Stimulated activated CD4-positive, alpha-beta T cell treated with anti-CD3 and anti-CD28 coated beads, Interleukin-15, amount 100 ng/mL, for 48 hours (primary cell): ENCODE measurements around the gene DNAI2.

Experiments used
- DNase-seq, 2 donors: peaks; one replicate each; pipeline ENCODE4 v3.0.0-alpha.2; 2020; ENCODE audit warnings: low read depth in 2 of 2

The DNAI2 gene

DNA sequence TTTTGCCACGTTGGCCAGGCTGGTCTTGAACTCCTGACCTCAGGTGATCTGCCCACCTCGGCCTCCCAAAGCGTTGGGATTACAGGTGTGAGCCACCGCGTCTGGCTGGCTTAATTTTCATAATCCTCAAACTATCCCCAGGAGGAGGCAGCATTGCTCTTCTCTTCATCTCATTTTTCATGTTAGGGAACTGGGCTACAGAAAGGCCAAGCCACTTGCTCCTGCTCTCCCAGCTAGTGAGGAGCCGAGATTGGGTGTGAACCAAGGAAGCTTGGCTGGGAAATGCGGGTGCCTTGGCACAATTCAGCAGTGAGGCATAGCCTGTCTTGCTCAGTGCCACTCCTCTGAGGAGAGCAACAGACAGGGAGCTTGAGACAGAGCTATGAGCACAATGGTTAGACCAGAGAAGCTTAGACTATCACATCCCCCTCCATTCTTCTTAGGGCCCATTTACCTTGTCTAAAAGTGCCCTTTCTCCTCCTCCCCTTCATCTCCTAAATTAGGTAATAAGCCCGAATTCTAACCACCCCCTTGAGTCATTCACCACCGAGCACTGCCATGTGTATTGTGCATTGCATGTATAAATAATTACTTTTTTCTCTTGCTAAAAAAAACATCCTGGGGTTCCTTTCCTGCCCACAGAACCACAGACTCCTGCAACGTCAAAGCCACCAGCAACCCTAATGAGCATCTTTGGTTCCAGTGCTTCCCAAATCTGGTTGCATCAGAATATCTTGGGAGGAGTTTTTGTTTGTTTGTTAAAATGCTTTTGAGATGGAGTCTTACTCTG, 32.0 kb downstream of the DNAI2 start:
- no peak for DNase-seq

DNA sequence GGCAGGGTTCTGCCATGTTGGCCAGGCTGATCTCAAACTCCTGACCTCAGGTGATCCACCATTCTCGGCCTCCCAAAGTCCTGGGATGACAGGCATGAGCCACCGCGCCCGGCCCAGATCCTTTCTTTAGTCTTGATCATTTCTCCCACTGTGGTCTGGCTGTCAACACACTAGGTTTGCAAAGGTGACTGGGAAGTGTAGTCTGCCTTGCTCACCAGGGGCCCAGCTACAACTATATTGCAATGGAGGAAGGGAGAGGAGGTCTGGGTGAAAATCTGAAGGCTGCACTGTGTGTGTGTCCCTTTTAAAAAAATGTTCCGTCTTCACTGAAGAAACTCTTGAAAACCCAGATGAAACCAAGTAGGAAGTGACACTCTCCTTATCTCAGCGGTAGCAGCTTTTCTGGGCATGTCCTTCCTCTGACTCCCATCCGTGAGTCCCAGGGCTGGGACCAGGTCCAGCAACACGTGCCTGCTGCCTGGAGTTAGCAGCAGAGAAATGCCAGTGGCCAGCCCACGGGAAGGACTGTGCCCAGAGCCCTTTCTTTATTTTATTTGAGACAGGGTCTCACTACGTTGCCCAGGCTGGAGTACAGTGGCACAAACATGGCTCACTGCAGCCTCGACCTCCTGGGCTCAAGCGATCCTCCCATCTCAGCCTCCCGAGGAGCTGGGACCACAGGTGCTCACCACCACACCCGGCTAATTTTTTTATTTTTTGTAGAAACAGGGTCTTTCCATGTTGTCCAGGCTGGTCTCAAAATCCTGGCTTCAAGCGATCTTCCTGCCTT, 34.1 kb downstream of the DNAI2 start:
- no peak for DNase-seq

DNA sequence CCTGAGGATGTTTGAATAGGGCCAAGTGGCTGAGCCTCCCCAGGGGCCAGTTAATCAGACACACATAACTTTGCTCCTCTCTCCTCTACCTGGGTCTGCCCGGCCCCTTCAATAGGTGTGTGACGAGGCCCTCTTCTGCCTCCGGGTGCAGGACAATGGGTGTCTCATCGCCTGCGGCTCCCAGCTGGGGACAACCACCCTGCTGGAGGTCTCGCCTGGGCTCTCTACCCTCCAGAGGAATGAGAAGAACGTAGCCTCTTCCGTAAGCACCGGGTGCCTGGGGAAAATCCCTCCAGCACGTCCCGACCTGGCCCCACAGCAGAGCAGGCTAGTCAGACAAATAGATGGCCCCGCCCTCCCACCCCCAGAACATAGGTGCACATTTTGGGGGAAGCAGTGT, 35.9 kb downstream of the DNAI2 start:
- no peak for DNase-seq

DNA sequence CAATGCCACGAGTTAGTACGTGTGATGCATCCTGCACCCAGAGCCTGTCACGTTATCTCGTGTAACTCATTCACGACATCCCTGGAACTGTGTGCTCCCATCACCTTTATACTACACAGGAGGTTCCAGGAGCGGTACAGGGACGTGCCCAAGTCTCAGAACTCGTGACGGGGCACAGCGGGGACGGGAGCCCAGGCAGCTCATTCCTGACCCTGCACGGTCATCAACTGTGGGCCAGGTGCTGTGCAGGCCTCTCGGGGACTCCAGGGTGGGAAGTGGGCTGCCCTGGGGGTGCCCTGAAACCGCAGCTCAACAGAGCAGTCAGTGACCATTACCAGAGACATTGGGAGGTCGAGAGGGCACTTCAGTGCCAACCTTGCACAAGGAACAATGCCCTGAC, 40.8 kb downstream of the DNAI2 start:
- DNase-seq: no peak

DNA sequence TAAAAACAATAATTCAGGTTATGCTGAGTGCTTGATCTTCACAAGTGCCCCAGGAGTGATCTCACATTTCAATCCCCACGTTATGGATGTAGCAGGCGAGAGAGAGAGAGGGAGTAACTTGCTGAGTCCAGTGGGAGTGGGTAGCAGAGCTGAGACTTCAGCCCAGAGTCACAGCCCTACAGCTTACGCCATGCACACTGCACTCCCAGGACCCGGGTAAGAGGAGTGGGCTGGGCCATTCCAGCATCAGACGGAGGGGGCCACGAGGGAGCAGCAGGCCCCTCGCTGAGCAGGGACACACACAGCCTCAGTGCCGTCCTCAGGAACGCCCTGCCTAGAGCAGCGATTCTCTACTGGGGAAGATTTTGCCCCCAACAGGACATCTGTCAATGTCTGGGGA, 42.2 kb downstream of the DNAI2 start:
- DNase-seq: no peak

DNA sequence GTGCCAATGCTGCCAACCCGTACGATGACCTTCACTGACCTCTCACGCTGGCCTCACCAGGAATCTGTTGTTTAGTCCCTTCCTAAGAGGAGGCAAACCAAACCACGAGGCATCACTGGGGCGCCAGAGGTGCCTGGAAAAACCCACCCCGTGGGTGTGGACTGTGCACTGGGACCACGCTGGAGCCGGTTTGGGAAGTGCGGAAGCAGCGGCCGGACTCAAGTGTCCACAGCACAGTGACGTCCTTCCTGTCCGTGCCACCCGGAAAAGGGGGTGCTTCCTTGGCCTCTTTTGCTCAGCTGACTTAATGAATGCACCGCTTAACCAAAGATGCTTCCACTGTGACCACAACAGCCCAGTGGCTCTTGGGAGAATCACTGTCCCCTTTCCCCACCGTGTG, 43.0 kb downstream of the DNAI2 start:
- DNase-seq: no peak

DNA sequence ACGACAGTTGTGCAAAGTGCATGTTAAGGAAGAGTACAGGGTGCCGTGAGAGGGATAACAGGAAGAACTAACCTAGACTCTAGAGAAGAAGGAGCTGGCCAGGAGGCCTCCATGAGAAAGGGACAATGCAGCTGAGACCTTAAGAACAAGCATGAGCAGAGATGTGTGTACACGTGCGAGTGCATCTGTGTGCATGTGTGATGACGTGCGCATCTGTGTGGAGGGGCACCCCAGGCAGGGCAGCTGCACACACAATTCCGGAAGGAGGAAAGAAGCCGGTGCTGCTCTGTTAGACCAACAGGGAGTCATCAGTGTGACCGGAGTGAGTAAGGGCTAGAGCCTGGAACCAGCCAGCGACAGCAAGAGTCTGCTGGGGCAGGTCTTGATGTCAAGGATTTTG, 44.4 kb downstream of the DNAI2 start:
- DNase-seq: no peak

DNA sequence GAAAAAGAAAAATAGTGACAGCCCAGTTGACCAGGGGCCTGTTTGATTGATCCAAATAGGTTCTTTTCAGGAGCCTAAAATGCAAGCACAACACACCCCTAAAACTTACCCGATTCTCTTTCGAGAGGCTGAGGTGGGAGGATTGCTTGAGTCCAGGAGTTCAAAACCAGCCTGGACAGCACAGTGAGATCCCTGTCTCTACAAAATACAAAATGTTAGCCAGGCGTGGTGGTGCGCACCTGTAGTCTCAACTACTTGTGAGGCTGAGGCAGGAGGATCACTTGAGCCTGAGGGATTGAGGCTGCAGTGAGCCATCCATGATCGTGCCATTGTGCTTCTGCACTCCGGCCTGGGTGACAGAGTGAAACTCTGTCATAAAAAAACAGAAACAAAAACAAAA, 50.5 kb downstream of the DNAI2 start:
- DNase-seq: no peak

DNA sequence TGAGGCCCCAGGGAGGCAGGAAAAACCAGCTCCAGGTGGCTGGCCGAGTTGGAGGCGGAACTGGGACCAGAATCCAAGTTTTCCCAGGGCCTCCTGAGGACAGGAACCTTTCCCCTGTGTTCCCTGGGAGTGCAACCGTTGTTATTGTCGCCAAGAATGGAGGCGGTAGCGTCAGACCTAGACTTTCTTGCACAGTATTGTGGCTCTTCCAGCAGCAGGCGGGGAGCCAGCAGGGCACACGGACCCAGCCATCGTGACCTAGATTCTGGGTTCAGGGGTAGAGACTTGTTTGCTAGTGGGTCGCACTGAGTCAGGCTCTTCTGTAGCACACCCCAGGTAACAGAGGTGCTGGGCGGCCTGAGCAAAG, 51.3 kb downstream of the DNAI2 start:
- DNase-seq: no peak

DNA sequence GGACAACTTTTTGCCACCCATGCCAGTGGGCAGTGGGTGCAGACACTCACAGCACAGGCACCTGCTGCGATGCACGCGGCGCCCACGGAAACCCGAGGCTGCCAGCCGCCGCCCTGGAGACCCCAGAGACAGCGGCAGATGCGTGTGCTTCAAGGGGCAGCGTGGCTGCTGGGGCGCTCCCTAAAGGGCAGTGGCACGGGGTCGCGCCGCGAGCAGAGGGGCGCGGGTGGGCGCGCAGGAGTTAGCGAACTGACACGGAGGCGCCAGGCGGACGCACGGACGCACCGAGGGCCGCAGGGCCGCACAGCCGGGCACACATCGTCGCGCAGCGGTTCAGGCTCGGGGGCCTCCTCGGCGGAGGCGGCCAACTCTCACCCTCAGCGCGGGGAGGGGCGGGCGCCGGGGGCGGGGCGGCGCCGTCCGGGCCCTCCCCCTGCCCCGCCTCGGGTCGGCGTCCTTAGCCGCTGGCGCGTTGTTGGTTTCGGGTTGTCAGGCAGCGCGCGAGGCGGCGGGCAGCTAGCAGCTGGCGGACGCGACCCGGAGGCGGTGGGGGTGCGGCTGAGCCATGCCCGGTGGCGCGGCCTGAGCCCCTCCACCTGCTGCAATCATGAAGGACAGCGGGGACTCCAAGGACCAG, 51.8 kb downstream of the DNAI2 start, which contains the start of gene KIF19:
Gene KIF19 (plus strand): TSS at position 484 of the 637 bp plus-strand sequence. CDS start 124 bp downstream, at position 608.
- DNase-seq: peak; percentile 20 to 32

DNA sequence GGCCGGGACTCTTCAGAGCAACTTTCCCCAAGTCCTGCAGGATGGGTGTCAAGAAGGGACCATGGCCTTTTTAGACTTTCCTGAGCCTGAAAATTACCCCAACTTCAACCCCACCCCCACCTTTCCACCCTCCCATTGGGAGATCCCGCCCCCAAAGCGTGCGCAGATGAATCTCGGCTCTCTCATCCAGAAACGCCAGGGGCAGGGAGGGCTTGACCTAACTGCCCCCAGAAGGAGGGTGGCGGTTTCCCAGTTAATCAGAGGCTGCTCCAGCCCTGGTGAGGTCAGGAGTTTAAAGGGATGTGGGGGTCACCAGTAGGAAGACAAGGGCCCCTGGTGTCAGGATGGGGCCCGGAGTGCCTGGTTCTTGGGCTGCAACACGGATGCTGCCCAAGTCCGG, 52.5 kb downstream of the DNAI2 start:
- no peak for DNase-seq

DNA sequence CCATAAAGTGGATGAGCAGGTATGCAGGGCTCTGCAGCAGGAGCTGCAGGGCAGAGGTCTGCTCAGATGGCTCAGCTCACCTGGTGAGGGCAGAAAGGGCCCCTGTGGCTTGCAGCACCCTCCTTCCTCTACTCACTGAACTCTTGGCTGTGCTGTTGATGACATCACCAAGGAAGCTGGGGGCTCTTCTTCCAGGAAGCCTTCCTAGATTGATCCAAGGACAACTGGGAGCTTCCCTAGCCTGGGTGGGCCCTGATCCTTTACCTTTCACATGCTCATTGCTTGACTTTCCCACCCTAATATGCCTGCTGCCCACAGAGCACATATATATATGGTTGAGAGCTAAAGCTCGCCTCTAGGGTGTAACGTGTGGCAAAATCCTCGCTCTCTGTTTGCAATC, 54.5 kb downstream of the DNAI2 start:
- no peak for DNase-seq

DNA sequence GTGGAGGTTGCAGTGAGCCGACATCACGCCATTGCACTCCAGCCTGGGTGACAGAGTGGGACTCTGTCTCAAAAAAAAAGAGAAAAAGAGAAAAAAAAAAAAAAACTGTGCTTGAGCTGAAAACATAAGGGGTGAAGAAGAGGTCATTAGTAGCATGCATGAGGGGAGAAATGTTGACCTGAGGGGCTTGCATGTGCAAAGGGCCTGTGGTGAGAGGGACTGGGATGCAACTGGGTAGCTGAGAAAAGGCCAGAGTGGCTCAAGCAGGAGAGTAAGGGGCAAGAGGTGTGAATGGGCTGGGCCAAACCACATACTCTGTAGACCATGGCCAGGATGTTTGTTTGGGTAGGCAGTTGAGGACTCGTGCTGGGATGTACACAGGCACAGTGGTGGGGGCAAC, 55.3 kb downstream of the DNAI2 start:
- DNase-seq: no peak

DNA sequence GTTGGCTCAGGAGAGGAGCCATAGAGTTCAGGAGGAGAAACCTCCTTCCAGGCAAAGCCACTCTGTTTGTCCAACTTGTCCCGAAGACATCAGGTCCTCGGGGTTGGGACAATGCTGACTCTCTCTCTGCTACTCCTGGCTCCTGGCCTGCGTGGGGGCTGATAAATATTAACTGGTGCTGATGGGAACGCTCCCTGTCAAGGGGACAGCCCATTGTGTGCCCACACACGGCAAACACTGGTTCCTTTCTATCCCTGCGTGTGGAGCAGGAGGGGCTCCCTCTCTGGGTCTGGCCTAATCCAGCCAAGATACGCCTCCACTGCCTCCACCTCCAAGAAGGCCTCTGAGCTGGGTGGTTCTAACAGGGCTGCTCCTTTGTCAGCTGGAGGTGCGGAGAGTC, 56.4 kb downstream of the DNAI2 start:
- no peak for DNase-seq

DNA sequence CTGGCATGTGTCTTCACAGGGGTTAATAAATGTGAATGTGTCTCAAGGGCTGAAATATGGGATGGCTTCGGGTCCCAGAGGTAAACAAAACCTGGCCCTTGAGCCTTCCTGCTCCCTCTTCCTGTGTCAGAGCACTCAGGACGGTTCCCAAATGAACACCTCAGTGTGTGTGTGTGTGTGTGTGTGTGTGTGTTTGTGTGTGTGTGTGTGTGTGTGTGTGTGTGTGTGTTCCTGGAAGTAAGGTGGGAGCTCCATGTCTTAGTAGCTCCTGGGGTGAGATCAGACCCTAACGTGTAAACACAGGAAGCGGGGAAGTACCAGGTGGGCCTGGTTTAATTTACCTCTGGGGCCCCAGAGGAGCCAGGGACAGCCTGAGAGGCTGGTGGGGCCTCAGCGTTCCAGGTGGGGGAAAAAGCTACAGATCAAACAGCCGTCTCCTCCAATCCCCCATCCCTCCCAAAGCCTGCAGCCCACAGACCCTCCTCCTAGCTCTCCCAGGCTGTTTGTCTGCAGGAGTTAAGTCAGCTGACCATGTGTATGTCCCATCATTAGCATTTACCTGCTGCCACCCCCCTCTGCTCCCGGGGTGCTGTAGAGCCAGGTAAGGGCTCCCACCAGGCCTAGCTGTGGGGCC, 58.1 kb downstream of the DNAI2 start:
- DNase-seq: no peak

DNA sequence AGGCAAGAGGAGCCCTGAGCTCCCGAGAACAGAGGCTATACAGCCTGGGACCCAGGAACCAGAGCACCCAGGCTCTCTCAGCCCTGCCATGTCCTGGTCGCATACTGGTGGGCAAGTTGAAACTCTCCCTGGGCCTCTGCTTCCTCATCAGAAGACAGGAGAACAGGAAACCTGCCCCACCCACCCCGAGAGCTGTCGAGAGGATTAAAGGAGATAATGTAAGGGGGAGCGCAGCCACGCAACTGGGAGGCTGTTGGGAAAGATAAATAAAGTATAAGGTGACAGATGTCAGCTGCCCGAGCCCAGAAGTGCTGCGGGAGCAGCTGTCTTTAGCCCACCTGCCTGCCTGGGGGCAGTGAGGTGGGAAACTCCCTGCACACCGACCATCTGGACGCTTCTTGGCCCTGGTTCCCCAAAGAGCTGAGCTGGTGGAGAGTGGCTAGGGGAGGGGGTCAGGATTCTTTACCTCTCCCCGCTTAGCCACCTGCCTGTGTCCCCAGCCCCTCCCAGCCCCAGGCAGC, 58.8 kb downstream of the DNAI2 start:
- DNase-seq: no peak

DNA sequence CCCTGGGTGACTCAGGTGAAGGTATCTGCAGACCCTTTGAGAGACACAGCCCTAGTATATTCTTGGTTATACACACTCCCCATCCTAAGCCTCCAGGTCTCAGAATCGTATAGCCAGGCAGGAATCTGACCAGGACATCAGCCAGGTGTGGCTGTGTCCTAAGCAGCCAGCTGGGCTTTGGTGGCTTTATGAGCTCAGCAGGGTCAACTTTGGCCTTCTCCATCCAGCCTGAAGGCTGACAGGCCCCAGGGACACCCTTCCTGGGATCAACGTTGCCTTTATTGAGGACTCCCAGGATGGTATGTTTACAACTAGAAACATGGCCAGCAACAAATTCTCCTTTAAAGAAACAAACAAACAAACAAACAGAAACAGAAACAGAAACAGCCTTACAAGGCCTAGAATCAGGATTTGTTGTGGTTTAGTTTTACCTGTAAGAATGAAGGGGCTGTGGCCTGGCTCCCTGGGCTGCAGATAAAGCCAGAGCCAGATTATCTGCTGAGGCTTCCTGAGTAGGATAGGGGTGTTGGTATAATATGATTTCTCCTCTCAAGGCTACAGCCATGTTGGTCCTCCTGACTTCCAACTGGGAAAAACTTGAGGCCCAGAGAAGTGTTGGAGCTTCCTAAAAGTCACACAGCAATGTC, 60.5 kb downstream of the DNAI2 start:
- DNase-seq: no peak

DNA sequence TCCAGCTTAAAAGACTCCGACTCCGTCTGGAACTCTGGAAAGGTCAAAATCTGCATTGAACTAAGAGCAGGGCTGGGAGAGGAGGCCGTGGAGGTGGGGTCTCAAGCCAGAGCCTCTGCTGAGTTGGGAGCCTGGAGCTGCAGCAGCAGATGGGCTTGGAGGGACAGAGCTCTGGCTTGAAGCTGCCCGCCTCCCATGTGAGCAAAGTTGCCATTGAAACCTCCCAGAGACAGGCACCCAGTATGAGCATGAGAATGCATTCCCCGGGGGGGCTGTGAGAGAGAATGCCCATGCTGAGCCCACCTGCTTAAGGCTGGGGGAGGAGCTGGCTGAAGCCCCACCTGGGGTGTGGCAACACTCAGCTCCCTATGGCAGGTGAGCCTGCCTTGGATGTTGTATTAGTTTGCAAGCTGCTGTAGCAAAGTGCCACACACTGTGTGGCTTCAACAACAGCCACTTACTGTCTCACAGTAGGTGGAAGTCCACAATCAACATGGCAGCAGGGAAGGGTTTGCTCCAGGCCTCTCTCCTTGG, 61.6 kb downstream of the DNAI2 start:
- no peak for DNase-seq

DNA sequence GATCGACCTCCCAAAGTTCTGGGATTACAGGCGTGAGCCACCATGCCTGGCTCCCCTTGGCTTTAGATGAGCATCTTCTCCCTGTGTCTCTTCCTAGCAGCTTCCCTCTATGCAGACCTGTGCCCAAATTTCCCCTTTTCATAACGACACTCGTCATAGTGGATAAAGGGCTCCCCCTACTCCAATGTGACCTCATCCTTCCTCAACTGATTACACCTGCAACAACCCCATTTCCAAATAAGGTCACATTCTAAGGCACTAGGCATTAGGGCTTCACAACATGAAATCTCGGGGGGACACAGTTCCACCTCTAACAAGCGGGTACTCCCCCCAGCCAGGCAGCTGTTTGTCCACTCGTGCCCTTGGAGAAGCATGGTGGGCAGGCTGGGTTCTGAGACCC, 62.3 kb downstream of the DNAI2 start:
- DNase-seq: no peak

DNA sequence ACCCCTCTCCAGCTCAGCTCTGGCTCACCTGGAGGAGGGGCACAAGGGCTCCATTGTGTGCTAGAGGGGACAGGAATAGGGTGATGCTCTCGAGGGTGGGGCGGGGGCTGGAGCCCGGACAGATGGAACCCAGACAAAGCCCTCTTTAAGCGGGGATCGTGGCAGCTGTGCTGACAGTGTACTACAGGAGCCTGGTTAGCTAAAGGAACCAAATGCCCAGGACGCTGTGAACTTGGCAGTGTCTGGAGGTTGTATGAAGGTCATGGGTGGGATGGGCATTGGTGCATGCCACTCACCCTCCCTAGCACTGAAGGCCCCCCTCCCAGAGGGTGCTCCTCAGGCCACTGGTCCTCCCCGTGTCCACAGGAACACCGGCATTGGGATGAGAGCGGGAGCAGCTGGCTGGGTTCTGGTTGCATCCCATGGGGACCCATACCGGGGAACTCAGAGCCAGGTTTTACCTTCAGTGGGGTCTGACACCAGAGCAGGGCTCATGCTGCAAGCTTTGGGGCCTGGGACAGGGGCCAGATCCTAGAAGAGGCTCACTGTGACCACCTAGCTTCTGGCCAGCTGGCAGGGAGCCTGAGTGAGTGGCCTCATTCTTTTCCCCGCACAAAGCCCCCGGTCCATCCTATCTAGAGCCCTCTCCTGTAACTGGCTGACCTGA, 63.9 kb downstream of the DNAI2 start:
- no peak for DNase-seq
